Esophagus mucosa (tissue), 1 donor: ENCODE data around the gene LGALSL. TPM values are rescaled to one million over a fixed set of nuclear protein-coding genes. Genes with fewer than 3 reads are reported as not detected.
A peak's percentile ranks its signal among the peaks of the same experiment; 100 is the strongest.
"Not testable (repeated sequence)": the region's sequence is repeated elsewhere in the genome, so short reads cannot be mapped to it uniquely, and the experiment has no call there.

Experiments
- ATAC-seq: fragments of 200-7000 bp; cut with Tn5 transposase; one replicate; pipeline ENCODE4 v1.9.1; 2020
- total RNA-seq: library from RNA; stranded (reverse); gene quantifications from one replicate; pipeline ENCODE4 v1.2.4, GENCODE V29; 2023
- donor health status: DM: yes; HTN: yes; CAD: no.

The LGALSL gene
- total RNA-seq, 1 donor from 2014 or later, result 35.8 TPM

GRCh38 chr2:64442801-64443429 is 11.0 kb upstream of the LGALSL start:
- ATAC-seq, result no peak

GRCh38 chr2:64445970-64446369 is 8.0 kb upstream of the LGALSL start:
- not testable (repeated sequence) for ATAC-seq

DNA sequence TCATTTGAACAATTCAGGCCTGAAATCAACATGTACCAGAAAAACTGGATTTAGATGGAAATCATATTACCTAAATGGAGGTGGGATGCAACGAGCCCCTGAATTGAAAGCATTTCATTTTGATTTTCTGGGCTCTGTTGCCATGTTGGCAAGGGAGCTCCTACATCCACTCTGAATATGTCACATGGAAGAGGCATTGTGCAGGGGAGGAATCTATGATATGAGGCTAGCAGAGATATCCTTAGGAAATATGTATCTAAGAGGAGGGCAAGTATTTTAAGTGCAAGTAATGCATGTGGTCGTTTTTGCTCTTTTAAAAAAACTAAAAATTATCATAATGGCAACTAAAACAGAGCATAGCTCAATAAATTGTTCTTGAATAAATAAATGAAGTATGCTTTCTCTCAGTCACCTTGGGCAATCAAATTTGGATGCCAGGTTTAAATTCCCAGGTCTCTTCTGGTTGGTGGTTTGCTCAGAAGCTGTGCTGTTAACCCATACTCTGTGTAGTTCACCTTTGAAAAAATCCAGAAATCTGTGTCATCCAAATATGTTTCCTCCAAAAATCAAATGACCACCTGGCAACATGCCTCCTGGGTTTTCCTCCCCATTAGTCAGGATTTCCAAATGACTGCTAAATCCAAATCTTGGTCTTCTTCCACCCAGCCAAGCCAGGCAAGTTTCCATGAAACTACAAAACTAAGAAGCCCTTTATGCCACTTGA is 6.5 kb upstream of the LGALSL start:
- ATAC-seq, result no peak

GRCh38 chr2:64448041-64448426 is 5.9 kb upstream of the LGALSL start:
- ATAC-seq, result no peak

DNA sequence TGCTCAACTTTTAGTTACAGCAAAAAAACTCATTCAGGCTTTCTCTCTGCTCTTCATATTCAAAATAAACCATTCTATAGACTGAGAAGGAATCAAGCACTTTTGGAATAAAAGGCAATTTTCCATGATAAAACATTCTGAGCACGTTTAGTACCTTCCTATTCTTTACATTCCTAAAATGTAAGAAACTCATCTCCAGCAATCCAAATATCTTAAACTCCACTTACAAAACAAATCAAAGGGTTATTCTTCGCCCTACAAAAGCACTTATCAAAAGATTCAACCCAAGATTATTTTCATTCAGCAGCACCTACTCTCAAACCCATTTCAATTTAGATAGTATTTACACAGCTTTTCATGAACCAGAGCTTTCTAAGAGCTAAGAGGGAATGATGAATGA is 2.9 kb upstream of the LGALSL start:
- no peak for ATAC-seq

DNA sequence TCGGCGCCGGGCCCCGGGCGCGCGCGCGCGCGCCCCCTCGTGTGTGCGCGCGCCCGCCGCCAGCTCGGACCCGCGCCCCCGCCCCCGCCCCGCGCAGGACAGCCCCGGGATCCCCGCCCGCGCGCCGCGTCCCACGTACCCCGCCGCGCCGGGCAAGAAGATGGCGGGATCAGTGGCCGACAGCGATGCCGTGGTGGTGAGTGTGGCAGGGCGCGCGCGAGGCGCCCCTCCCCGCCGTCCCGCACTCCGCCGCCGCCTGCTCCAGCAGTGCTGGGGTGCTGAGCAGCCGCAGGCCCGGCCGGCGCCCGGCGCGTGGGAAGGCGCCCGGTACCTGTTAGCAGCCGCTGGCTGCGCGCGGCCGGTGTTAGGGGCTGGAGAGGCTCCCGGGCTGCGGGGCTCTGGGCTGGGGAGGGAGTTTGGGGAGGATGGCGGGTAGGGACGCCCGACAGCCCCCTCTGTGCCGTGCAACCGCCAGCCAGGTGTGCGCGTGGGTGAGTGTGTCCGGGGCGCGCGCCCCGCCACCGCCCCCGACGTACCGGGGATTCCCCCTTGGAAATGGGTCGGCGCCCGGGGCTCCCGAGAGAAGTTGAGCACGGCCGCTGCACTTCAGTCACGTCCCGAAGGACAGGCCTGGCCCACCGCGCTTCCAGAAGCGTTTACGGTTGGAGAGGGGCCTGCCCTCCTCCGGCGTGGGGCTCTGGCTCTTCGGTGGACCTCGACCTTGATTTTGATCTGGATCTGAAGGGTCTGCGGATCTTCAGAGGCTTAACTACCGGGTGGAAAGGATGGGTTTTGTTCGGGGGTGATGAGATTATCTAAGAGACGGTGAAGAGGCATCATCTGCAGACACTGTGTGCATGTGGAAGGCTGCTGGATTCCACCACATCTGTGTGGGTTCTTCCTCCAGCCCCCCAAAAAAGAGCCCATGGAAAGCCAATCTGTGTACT is 697 bp downstream of the LGALSL start:
- ATAC-seq, result peak; percentile 53

- ATAC-seq, result no peak
Measured at GRCh38 chr2:64455545-64455944, 1.6 kb downstream of the LGALSL start.

DNA sequence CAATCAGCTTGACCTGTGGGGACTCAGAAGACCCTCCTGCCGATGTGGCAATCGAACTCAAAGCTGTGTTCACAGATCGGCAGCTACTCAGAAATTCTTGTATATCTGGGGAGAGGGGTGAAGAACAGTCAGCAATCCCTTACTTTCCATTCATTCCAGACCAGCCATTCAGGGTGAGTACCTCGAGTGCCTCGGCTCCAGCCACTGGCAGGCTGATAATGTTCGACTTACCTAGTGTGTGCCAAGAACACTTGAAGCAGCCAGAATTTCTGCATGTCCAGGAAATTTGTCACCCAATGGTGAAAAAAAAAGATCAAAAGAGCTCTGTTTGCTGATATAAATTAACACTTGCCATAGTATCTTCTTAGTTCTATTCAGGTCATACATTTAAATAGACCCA is 2.3 kb downstream of the LGALSL start:
- no peak for ATAC-seq

- no peak for ATAC-seq
Measured at GRCh38 chr2:64457524-64457923, 3.6 kb downstream of the LGALSL start.

DNA sequence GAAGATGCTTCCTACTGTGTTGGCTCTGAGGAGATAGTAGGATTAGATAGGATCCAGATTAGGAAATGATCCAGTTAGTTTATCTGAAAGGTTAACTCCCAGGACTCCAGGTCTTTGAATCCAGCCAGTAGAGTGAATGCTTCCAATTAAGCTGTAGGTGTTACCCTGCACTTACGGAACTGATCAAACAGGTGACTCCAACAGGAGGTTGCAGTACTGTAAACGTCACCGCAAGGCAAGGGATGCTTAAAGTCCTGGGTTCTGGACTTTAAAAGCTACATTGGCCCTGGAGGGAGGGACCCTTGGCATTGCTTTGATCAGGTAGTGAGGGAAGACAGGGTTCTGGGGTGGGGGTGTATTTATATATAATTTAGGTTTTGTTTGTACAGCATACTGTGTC is 5.6 kb downstream of the LGALSL start:
- ATAC-seq, result no peak

DNA sequence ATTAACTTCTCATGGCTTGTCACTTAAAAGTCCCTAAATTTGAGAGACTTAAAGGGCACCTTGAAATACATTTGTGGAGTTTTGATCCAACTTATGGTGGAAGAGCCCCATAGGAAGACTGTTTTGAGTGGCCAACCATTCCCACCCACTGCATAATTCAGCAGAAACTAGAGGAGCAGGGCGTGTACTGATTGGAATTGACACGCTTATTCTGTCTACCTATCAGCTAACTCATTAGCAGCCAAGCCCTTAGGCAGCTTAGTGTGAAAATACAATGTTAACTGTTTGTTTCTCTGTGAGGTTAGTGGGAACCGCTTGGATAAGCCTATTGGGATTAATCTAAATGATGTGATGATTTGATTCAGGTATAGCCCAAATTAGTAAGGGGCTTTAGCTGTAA is 6.4 kb downstream of the LGALSL start:
- ATAC-seq, result peak; percentile 36

- ATAC-seq, result no peak
Measured at GRCh38 chr2:64461271-64462058, 7.5 kb downstream of the LGALSL start.

DNA sequence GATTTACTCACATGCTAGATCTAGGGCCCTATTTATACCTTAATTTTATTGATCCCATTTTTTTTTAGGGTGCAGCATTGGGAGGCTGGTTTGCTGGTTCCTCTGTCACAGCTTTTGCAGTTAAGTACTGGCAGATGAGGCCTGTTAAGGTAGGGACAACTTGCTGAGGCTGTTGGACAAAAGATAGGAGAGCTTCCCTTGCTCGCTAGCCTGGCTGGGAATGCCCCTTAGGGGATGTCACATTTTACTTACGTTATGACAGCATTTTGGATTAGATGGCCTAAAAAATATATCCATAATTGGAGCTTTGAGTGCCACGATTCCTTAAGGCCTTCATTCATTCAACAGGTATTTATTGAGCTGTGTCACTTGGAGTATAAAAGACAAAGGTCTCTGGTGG is 8.2 kb downstream of the LGALSL start:
- ATAC-seq, result no peak

DNA sequence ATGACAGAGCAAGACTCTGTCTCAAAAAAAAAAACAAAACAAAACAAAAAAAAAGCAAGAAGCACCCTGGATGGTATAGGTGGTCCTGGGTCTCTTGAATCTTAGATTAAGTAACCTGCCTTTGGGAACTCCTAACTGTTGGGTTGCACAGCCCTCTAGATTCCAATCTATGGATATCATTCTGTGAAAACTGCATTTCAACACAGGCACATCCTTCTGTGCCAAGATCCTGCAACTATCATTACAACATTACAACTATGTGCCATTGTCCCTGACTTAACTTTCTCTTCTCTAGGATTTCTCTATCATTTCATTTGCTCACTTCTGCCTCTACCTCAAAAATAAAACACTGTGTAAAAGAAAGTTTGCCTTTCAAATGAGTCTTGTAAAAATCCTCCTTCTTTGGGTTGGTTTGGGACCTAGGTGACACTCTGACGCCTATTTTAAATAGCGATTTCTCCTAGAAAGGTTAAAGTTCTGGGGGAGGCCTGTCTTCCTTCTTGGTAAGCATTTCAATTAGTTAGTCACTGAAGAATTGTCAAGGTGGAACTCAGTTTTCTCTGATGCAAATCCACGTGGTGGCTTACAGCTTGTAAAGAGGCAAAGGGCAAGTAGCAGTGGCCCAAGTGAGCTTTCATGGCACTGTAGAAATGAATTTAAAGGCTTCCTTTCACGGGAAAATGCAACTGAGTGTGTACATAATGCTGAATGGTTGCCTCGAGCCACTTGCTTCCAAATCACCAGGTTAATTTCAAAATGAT is 9.2 kb downstream of the LGALSL start:
- no peak for ATAC-seq

GRCh38 chr2:64463781-64464180 is 9.8 kb downstream of the LGALSL start:
- peak; percentile 40 for ATAC-seq

GRCh38 chr2:64466478-64467085 is 12.6 kb downstream of the LGALSL start:
- no peak for ATAC-seq

DNA sequence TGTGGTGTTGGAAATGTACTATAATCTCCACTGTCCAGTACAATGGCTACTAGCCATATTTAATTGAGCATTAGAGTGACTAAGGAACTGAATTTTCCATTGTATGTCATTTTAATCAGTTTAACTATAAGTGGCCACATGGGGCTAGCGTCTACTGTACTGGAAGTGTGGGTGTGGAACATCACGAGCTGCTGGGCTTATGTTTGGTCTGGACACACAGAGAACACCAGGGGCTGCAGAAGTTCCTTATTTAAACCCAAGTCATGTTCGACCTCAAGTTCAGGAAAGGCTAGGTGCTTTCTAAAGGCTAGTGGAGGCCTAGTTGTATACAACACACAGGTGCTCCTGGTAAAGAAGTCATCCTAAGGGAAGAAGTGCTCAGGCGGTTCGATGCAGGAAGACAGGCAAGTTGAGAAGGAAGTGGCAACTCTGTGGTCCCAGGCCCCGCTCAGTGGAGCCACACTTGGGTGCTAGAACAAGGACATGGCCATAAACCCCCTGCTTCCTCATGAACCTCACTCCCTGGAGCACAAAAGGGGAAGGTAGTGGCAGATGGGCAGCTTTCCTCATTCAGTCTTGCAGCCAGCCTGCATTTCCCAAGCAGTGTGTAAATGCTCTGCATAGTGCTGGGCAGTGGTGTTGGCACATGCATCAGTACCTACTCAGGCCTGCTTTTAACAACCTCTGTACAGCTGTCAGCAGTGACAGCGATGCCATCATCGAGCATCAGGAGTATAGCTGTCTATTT is 13.3 kb downstream of the LGALSL start:
- ATAC-seq, result peak; percentile 27

DNA sequence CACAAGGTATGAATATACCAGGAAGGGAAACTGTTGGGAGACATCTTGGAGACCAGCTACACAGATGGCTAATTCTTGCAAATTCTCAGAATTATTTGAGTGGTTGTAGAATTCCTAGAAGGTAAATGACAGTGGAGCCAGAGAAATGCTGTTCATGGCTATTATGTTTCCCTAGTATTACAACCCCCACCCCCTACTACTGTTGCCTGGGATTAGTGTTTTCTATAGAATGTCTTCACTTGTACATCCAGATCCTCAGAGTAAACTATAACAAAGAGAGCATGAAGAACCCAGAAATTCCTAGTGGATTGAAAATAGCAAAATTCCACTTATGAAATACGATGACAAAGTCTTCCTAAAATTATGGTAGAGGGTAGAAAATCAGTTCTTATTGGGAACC is 15.3 kb downstream of the LGALSL start:
- ATAC-seq, result no peak

GRCh38 chr2:64470071-64470470 is 16.1 kb downstream of the LGALSL start:
- no peak for ATAC-seq

DNA sequence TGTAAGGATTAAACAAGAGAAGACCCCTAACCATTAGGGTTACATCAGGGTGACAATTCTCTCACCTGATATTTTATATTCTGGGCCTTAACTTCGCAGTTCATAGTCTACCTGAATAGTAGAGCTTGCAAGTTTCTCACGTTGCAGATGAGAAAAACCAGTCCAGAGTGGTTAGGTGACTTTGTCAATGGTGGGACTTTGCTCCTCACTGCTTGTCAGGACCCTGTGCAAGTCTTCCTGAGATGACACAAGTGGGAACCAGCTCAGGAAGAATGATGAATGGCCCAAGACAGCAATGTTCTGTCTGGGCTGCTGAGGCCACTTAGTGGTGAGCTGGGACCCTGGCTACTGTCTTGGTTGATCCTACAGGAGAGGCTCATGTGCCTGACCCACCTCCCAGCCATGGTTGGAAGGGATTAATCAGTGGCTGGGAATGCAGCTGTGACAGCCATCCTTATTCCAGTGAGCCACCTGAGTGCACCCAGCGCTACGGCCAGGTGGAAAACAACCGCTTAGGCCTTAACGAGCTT is 16.9 kb downstream of the LGALSL start:
- no peak for ATAC-seq
